Measurements from ENCODE around the gene ZXDB. TPM values are rescaled to one million over a fixed set of nuclear protein-coding genes. Genes with fewer than 3 reads are reported as not detected.
"Not testable (repeated sequence)": the region's sequence is repeated elsewhere in the genome, so short reads cannot be mapped to it uniquely, and the experiment has no call there.

Gene ZXDB
- polyA plus RNA-seq, 6 donors from 2014 or later, result 1.0 to 13.8 (median 8.7) TPM

GRCh38 chrX:57607295-57608187, 15.7 kb downstream of the ZXDB start:
- no peaks in the 10 kb centered on the region for H3K27me3 Mint-ChIP-seq
- H3K36me3 Mint-ChIP-seq, result peaks cover 0 to 10% of the 10 kb centered on the region in 2 donors
- H3K4me1 Mint-ChIP-seq, result peaks cover 0 to 6% (median 0%) of the 10 kb centered on the region in 3 donors
- H3K27ac Mint-ChIP-seq, result no peak overlapping the region
- H3K9me3 Mint-ChIP-seq, result peaks cover 0 to 41% (median 16%) of the 10 kb centered on the region in 7 donors
- ATAC-seq (ENCODE audit: low read depth in 2 of 2), result no peak
- H3K4me3 Mint-ChIP-seq, result no peak overlapping the region
- DNase-seq, result no peak

DNA sequence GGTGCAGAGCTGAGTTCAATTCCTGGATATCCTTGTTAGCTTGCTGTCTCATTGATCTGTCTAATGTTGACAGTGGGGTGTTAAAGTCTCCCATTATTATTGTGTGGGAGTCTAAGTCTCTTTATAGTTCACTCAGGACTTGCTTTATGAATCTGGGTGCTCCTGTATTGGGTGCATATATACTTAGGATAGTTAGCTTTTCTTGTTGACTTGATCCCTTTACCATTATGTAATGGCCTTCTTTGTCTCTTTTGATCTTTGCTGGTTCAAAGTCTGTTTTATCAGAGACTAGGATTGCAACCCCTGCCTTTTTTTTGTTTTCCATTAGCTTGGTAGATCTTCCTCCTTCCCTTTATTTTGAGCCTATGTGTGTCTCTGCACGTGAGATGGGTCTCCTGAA, 21.5 kb downstream of the ZXDB start:
- DNase-seq; H3K4me3 Mint-ChIP-seq; ATAC-seq (ENCODE audit: low read depth in 2 of 2); H3K4me1 Mint-ChIP-seq; H3K27ac Mint-ChIP-seq: not testable (repeated sequence)
- peaks cover 4 to 57% (median 41%) of the 10 kb centered on the region in 7 donors for H3K9me3 Mint-ChIP-seq
- H3K36me3 Mint-ChIP-seq, result peaks cover 13 to 34% of the 10 kb centered on the region in 2 donors
- H3K27me3 Mint-ChIP-seq, result peaks cover 0 to 10% (median 0%) of the 10 kb centered on the region in 3 donors

- not testable (repeated sequence) for H3K27me3 Mint-ChIP-seq; DNase-seq; H3K27ac Mint-ChIP-seq; H3K4me3 Mint-ChIP-seq; ATAC-seq (ENCODE audit: low read depth in 2 of 2); H3K36me3 Mint-ChIP-seq; H3K4me1 Mint-ChIP-seq
- peaks cover 7 to 54% (median 35%) of the 10 kb centered on the region in 7 donors for H3K9me3 Mint-ChIP-seq
Observed at GRCh38 chrX:57629438-57629837, 37.6 kb downstream of the ZXDB start.

DNA sequence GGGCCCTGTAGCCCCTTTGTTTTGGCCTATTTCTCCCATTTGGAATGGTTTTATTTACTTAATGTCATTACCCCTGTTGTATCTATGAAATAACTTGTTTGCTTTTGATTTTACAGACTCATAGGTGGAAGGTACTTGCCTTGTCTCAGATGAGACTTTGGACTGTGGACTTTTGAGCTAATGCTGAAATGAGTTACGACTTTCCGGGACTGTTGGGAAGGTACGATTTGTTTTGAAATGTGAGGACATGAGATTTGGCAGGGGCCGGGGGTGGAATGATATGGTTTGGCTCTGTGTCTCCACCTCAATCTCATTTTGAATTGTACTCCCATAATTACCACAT, 48.8 kb downstream of the ZXDB start:
- ATAC-seq (ENCODE audit: low read depth in 2 of 2) (no peak), DNase-seq (no peak)
- H3K4me1 Mint-ChIP-seq, result no peaks in the 10 kb centered on the region
- H3K36me3 Mint-ChIP-seq, result peaks cover 0 to 7% of the 10 kb centered on the region in 2 donors
- H3K27ac Mint-ChIP-seq, result no peak overlapping the region
- no peaks in the 10 kb centered on the region for H3K27me3 Mint-ChIP-seq
- no peak overlapping the region for H3K4me3 Mint-ChIP-seq
- H3K9me3 Mint-ChIP-seq, result peaks cover 6 to 42% (median 20%) of the 10 kb centered on the region in 7 donors

- ATAC-seq (ENCODE audit: low read depth in 2 of 2), result no peak
- Mint-ChIP-seq H3K36me3 (peaks cover 0 to 7% of the 10 kb centered on the region in 2 donors), H3K27ac (no peak overlapping the region), H3K9me3 (peaks cover 2 to 36% (median 13%) of the 10 kb centered on the region in 7 donors), H3K4me1 (no peaks in the 10 kb centered on the region), H3K4me3 (no peak overlapping the region), H3K27me3 (no peaks in the 10 kb centered on the region)
- DNase-seq, result no peak
Observed at GRCh38 chrX:57641338-57641737, 49.5 kb downstream of the ZXDB start.

DNA sequence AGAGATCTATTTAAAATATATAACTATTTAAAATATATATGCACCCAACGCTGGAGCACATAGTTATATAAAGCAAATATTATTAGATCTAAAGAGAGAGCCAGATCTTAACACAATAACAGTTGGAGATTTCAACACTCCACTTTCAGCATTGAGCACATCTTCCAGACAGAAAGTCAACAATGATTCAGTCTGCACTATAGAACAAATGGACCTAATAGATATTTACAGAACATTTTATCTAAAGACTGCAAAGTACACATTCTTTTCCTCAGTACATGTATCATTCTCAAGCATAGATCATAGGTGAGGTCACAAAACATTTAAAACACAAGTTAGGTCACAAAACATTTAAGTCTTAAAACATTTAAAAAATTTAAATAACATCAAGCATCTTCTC, 51.9 kb downstream of the ZXDB start:
- H3K36me3 Mint-ChIP-seq, result peaks cover 0 to 7% of the 10 kb centered on the region in 2 donors
- no peaks in the 10 kb centered on the region for H3K4me1 Mint-ChIP-seq
- peaks cover 0 to 19% (median 5%) of the 10 kb centered on the region in 7 donors for H3K9me3 Mint-ChIP-seq
- H3K27ac Mint-ChIP-seq, result no peak overlapping the region
- no peaks in the 10 kb centered on the region for H3K27me3 Mint-ChIP-seq
- no peak for DNase-seq
- no peak for ATAC-seq (ENCODE audit: low read depth in 2 of 2)
- H3K4me3 Mint-ChIP-seq, result no peak overlapping the region

- Mint-ChIP-seq H3K9me3 (peaks cover 0 to 3% (median 0%) of the 10 kb centered on the region in 7 donors), H3K36me3 (no peaks in the 10 kb centered on the region), H3K4me1 (no peaks in the 10 kb centered on the region), H3K27me3 (no peaks in the 10 kb centered on the region), H3K27ac (no peak overlapping the region), H3K4me3 (no peak overlapping the region)
- ATAC-seq (ENCODE audit: low read depth in 2 of 2) (no peak), DNase-seq (no peak)
Observed at GRCh38 chrX:57647020-57647419, 55.2 kb downstream of the ZXDB start.

Other genes starting within 250 kb of the ZXDB start
- under 1 TPM in 1 of 6 donors, not detected in 5; 0.08 TPM for gene NLRP2B, start 88.2 kb downstream of the ZXDB start, polyA plus RNA-seq (ENCODE audit: low read depth in 6 of 6)